Measurements from ENCODE around the gene SNX18.

GRCh38 chr5:54495027-54495426 lies 22.5 kb upstream of the SNX18 start:
- no peak for TF ChIP-seq CTCF (IDR thresholded peaks at IDR 0.05)
- no peak for TF ChIP-seq POLR2A (IDR thresholded peaks at IDR 0.05)
